ENCODE data around the gene MYT1. TPM values are rescaled to one million over a fixed set of nuclear protein-coding genes. Genes with fewer than 3 reads are reported as not detected.
"Not testable (repeated sequence)": the region's sequence is repeated elsewhere in the genome, so short reads cannot be mapped to it uniquely, and the experiment has no call there.

Gene MYT1
- total RNA-seq, 1 donor from 2014 or later = not detected

- Histone ChIP-seq H3K9ac (ENCODE audit: low read depth in 1 of 3, low read length in 3 of 3) (no peak overlapping the region), H3K9me3 (ENCODE audit: control insufficient read depth in 3 of 3, low read length in 3 of 3) (no peaks in the 10 kb centered on the region), H3K27me3 (ENCODE audit: control insufficient read depth in 3 of 3, insufficient read depth in 3 of 3, low read length in 3 of 3) (peaks cover 12 to 24% (median 14%) of the 10 kb centered on the region in 3 donors), H3K4me1 (ENCODE audit: control insufficient read depth in 3 of 3, insufficient read depth in 3 of 3, low read length in 3 of 3) (no peaks in the 10 kb centered on the region), H3K4me3 (ENCODE audit: low read length in 3 of 3) (no peak overlapping the region), H3K36me3 (ENCODE audit: control insufficient read depth in 3 of 3, insufficient read depth in 3 of 3, low read length in 3 of 3) (no peaks in the 10 kb centered on the region), H3K27ac (ENCODE audit: low read depth, low read length) (no peak overlapping the region)
Measured at GRCh38 chr20:64180673-64181072, 16.4 kb downstream of the MYT1 start.

- H3K27me3 ChIP-seq (ENCODE audit: control insufficient read depth in 3 of 3, insufficient read depth in 3 of 3, low read length in 3 of 3) = peaks cover 12 to 27% (median 15%) of the 10 kb centered on the region in 3 donors
- H3K9me3 ChIP-seq (ENCODE audit: control insufficient read depth in 3 of 3, low read length in 3 of 3) = no peaks in the 10 kb centered on the region
- no peak overlapping the region for H3K9ac ChIP-seq (ENCODE audit: low read depth in 1 of 3, low read length in 3 of 3)
- no peak overlapping the region for H3K4me3 ChIP-seq (ENCODE audit: low read length in 3 of 3)
- no peaks in the 10 kb centered on the region for H3K36me3 ChIP-seq (ENCODE audit: control insufficient read depth in 3 of 3, insufficient read depth in 3 of 3, low read length in 3 of 3)
- no peaks in the 10 kb centered on the region for H3K4me1 ChIP-seq (ENCODE audit: control insufficient read depth in 3 of 3, insufficient read depth in 3 of 3, low read length in 3 of 3)
- H3K27ac ChIP-seq (ENCODE audit: low read depth, low read length) = no peak overlapping the region
Measured at GRCh38 chr20:64181391-64181790, 17.1 kb downstream of the MYT1 start.

GRCh38 chr20:64182146-64182865 is 18.1 kb downstream of the MYT1 start:
- H3K4me3 ChIP-seq (ENCODE audit: low read length in 3 of 3) = no peak overlapping the region
- no peak overlapping the region for H3K27ac ChIP-seq (ENCODE audit: low read depth, low read length)
- H3K9ac ChIP-seq (ENCODE audit: low read depth in 1 of 3, low read length in 3 of 3) = no peak overlapping the region
- no peaks in the 10 kb centered on the region for H3K4me1 ChIP-seq (ENCODE audit: control insufficient read depth in 3 of 3, insufficient read depth in 3 of 3, low read length in 3 of 3)
- H3K36me3 ChIP-seq (ENCODE audit: control insufficient read depth in 3 of 3, insufficient read depth in 3 of 3, low read length in 3 of 3) = no peaks in the 10 kb centered on the region
- H3K9me3 ChIP-seq (ENCODE audit: control insufficient read depth in 3 of 3, low read length in 3 of 3) = no peaks in the 10 kb centered on the region
- H3K27me3 ChIP-seq (ENCODE audit: control insufficient read depth in 3 of 3, insufficient read depth in 3 of 3, low read length in 3 of 3) = peaks cover 5 to 24% (median 15%) of the 10 kb centered on the region in 3 donors

- no peaks in the 10 kb centered on the region for H3K4me1 ChIP-seq (ENCODE audit: control insufficient read depth in 3 of 3, insufficient read depth in 3 of 3, low read length in 3 of 3)
- H3K27ac ChIP-seq (ENCODE audit: low read depth, low read length) = no peak overlapping the region
Measured at GRCh38 chr20:64183313-64183712, 19.1 kb downstream of the MYT1 start.

GRCh38 chr20:64184795-64185194 is 20.5 kb downstream of the MYT1 start:
- Histone ChIP-seq H3K9me3 (ENCODE audit: control insufficient read depth in 3 of 3, low read length in 3 of 3) (no peaks in the 10 kb centered on the region), H3K4me1 (ENCODE audit: control insufficient read depth in 3 of 3, insufficient read depth in 3 of 3, low read length in 3 of 3) (no peaks in the 10 kb centered on the region), H3K4me3 (ENCODE audit: low read length in 3 of 3) (no peak overlapping the region), H3K9ac (ENCODE audit: low read depth in 1 of 3, low read length in 3 of 3) (no peak overlapping the region), H3K27me3 (ENCODE audit: control insufficient read depth in 3 of 3, insufficient read depth in 3 of 3, low read length in 3 of 3) (peaks cover 11 to 25% (median 24%) of the 10 kb centered on the region in 3 donors), H3K36me3 (ENCODE audit: control insufficient read depth in 3 of 3, insufficient read depth in 3 of 3, low read length in 3 of 3) (no peaks in the 10 kb centered on the region), H3K27ac (ENCODE audit: low read depth, low read length) (no peak overlapping the region)

More at GRCh38 chr20:64183313-64183712, 19.1 kb downstream of the MYT1 start:
- H3K9ac ChIP-seq (ENCODE audit: low read depth in 1 of 3, low read length in 3 of 3) = no peak overlapping the region
- H3K4me3 ChIP-seq (ENCODE audit: low read length in 3 of 3) = no peak overlapping the region
- no peaks in the 10 kb centered on the region for H3K36me3 ChIP-seq (ENCODE audit: control insufficient read depth in 3 of 3, insufficient read depth in 3 of 3, low read length in 3 of 3)
- H3K27me3 ChIP-seq (ENCODE audit: control insufficient read depth in 3 of 3, insufficient read depth in 3 of 3, low read length in 3 of 3) = peaks cover 5 to 17% (median 11%) of the 10 kb centered on the region in 3 donors
- H3K9me3 ChIP-seq (ENCODE audit: control insufficient read depth in 3 of 3, low read length in 3 of 3) = no peaks in the 10 kb centered on the region

GRCh38 chr20:64185276-64185900 is 21.1 kb downstream of the MYT1 start:
- Histone ChIP-seq H3K9ac (ENCODE audit: low read depth in 1 of 3, low read length in 3 of 3) (no peak overlapping the region), H3K4me3 (ENCODE audit: low read length in 3 of 3) (no peak overlapping the region), H3K36me3 (ENCODE audit: control insufficient read depth in 3 of 3, insufficient read depth in 3 of 3, low read length in 3 of 3) (no peaks in the 10 kb centered on the region), H3K4me1 (ENCODE audit: control insufficient read depth in 3 of 3, insufficient read depth in 3 of 3, low read length in 3 of 3) (no peaks in the 10 kb centered on the region), H3K9me3 (ENCODE audit: control insufficient read depth in 3 of 3, low read length in 3 of 3) (no peaks in the 10 kb centered on the region), H3K27me3 (ENCODE audit: control insufficient read depth in 3 of 3, insufficient read depth in 3 of 3, low read length in 3 of 3) (peaks cover 8 to 28% (median 23%) of the 10 kb centered on the region in 3 donors), H3K27ac (ENCODE audit: low read depth, low read length) (no peak overlapping the region)

GRCh38 chr20:64186071-64186598 is 21.9 kb downstream of the MYT1 start:
- Histone ChIP-seq H3K36me3 (ENCODE audit: control insufficient read depth in 3 of 3, insufficient read depth in 3 of 3, low read length in 3 of 3) (no peaks in the 10 kb centered on the region), H3K9ac (ENCODE audit: low read depth in 1 of 3, low read length in 3 of 3) (no peak overlapping the region), H3K4me3 (ENCODE audit: low read length in 3 of 3) (no peak overlapping the region), H3K27me3 (ENCODE audit: control insufficient read depth in 3 of 3, insufficient read depth in 3 of 3, low read length in 3 of 3) (peaks cover 8 to 31% (median 21%) of the 10 kb centered on the region in 3 donors), H3K9me3 (ENCODE audit: control insufficient read depth in 3 of 3, low read length in 3 of 3) (no peaks in the 10 kb centered on the region), H3K27ac (ENCODE audit: low read depth, low read length) (no peak overlapping the region), H3K4me1 (ENCODE audit: control insufficient read depth in 3 of 3, insufficient read depth in 3 of 3, low read length in 3 of 3) (no peaks in the 10 kb centered on the region)

- H3K27ac ChIP-seq (ENCODE audit: low read depth, low read length); H3K36me3 ChIP-seq (ENCODE audit: control insufficient read depth in 3 of 3, insufficient read depth in 3 of 3, low read length in 3 of 3); H3K4me1 ChIP-seq (ENCODE audit: control insufficient read depth in 3 of 3, insufficient read depth in 3 of 3, low read length in 3 of 3); H3K9ac ChIP-seq (ENCODE audit: low read depth in 1 of 3, low read length in 3 of 3); H3K4me3 ChIP-seq (ENCODE audit: low read length in 3 of 3); H3K9me3 ChIP-seq (ENCODE audit: control insufficient read depth in 3 of 3, low read length in 3 of 3): not testable (repeated sequence)
- H3K27me3 ChIP-seq (ENCODE audit: control insufficient read depth in 3 of 3, insufficient read depth in 3 of 3, low read length in 3 of 3) = peaks cover 13 to 38% (median 28%) of the 10 kb centered on the region in 3 donors
Measured at GRCh38 chr20:64187213-64187612, 23.0 kb downstream of the MYT1 start.

- H3K9ac ChIP-seq (ENCODE audit: low read depth in 1 of 3, low read length in 3 of 3) = no peak overlapping the region
- H3K27me3 ChIP-seq (ENCODE audit: control insufficient read depth in 3 of 3, insufficient read depth in 3 of 3, low read length in 3 of 3) = peaks cover 22 to 41% (median 36%) of the 10 kb centered on the region in 3 donors
- no peaks in the 10 kb centered on the region for H3K9me3 ChIP-seq (ENCODE audit: control insufficient read depth in 3 of 3, low read length in 3 of 3)
Measured at GRCh38 chr20:64188091-64188490, 23.8 kb downstream of the MYT1 start.

More at GRCh38 chr20:64188091-64188490, 23.8 kb downstream of the MYT1 start:
- Histone ChIP-seq H3K36me3 (ENCODE audit: control insufficient read depth in 3 of 3, insufficient read depth in 3 of 3, low read length in 3 of 3) (no peaks in the 10 kb centered on the region), H3K4me1 (ENCODE audit: control insufficient read depth in 3 of 3, insufficient read depth in 3 of 3, low read length in 3 of 3) (no peaks in the 10 kb centered on the region), H3K4me3 (ENCODE audit: low read length in 3 of 3) (no peak overlapping the region), H3K27ac (ENCODE audit: low read depth, low read length) (no peak overlapping the region)
